Naive thymus-derived CD4-positive, alpha-beta T cell (primary cell): ENCODE measurements around the gene DDC. TPM values are rescaled to one million over a fixed set of nuclear protein-coding genes. Genes with fewer than 3 reads are reported as not detected.

Experiments used
- ATAC-seq: fragments of 150-1000 bp; cut with Tn5 transposase; 2 replicates; pipeline ENCODE4 v1.10.0; 2021; ENCODE audit warnings: mild to moderate bottlenecking, moderate library complexity
- CTCF ChIA-PET: fragments of 350-600 bp; sonication (Branson Sonifier 250); formaldehyde crosslinking; loops from one replicate; lab custom pipeline; 2021; ENCODE audit warnings: antibody characterized with exemption; lab: Charles Lee
- POLR2A ChIA-PET: fragments of 350-600 bp; sonication (Branson Sonifier 250); formaldehyde crosslinking; loops from one replicate; lab custom pipeline; 2021; ENCODE audit warnings: antibody characterized with exemption, inconsistent platforms; lab: Charles Lee
- DNase-seq, 9 donors: peaks; one replicate each; pipeline versions ENCODE4 v3.0.0 to v3.0.0-alpha.2; 2020 to 2022; ENCODE audit warnings: mixed read lengths in 1 of 9
- H3K27ac ChIP-seq: one replicate; pipeline ENCODE4 v1.7.0; 2013; ENCODE audit warnings: mild to moderate bottlenecking, low read depth, low read length, moderate library complexity
- H3K27me3 ChIP-seq, 2 donors: one replicate each; pipeline ENCODE4 v1.7.0; 2013; ENCODE audit warnings: low read length in 2 of 2, mild to moderate bottlenecking in 2 of 2, moderate library complexity in 2 of 2; ENCODE audit not compliant: control insufficient read depth in 2 of 2, insufficient read depth in 2 of 2
- H3K36me3 ChIP-seq, 3 experiments: 1 replicate in 2 of 3; 2 replicates in 1 of 3; pipeline ENCODE4 v1.7.0; 2013; ENCODE audit warnings: low read length in 3 of 3, mild to moderate bottlenecking in 3 of 3, moderate library complexity in 1 of 3; ENCODE audit not compliant: insufficient read depth in 3 of 3, control insufficient read depth in 2 of 3
- H3K4me1 ChIP-seq, 2 donors: one replicate each; pipeline ENCODE4 v1.7.0; 2013; ENCODE audit warnings: low read length in 2 of 2, mild to moderate bottlenecking in 2 of 2, moderate library complexity in 1 of 2; ENCODE audit not compliant: control insufficient read depth in 2 of 2, insufficient read depth in 2 of 2
- H3K4me3 ChIP-seq: 2 replicates; pipeline ENCODE4 v1.7.0; 2013; ENCODE audit warnings: mild to moderate bottlenecking, low read length
- H3K9me3 ChIP-seq, 3 experiments: 1 replicate in 2 of 3; 2 replicates in 1 of 3; pipeline ENCODE4 v1.7.0; 2013; ENCODE audit warnings: low read length in 3 of 3; ENCODE audit not compliant: control insufficient read depth in 2 of 3
- H3K27ac Mint-ChIP-seq, 9 donors: one replicate each; pipeline ENCODE4 v1.8.0; 2020 to 2022; ENCODE audit warnings: mixed read lengths in 9 of 9, mild to moderate bottlenecking in 8 of 9, moderate library complexity in 5 of 9, inconsistent platforms in 2 of 9
- H3K27me3 Mint-ChIP-seq, 5 donors: one replicate each; pipeline ENCODE4 v1.8.0; 2021 to 2022; ENCODE audit warnings: mixed read lengths in 5 of 5, mild to moderate bottlenecking in 1 of 5
- H3K36me3 Mint-ChIP-seq, 5 donors: one replicate each; pipeline ENCODE4 v1.8.0; 2020 to 2022; ENCODE audit warnings: mixed read lengths in 5 of 5, mild to moderate bottlenecking in 3 of 5, inconsistent platforms in 1 of 5
- H3K4me1 Mint-ChIP-seq, 7 donors: one replicate each; pipeline ENCODE4 v1.8.0; 2020 to 2022; ENCODE audit warnings: mixed read lengths in 7 of 7, mild to moderate bottlenecking in 3 of 7, inconsistent platforms in 1 of 7
- H3K4me3 Mint-ChIP-seq, 10 donors: one replicate each; pipeline ENCODE4 v1.8.0; 2020 to 2022; ENCODE audit warnings: mild to moderate bottlenecking in 10 of 10, mixed read lengths in 10 of 10, moderate library complexity in 6 of 10, inconsistent platforms in 2 of 10
- H3K9me3 Mint-ChIP-seq, 11 donors: one replicate each; pipeline ENCODE4 v1.8.0; 2020 to 2022; ENCODE audit warnings: mixed read lengths in 11 of 11, mild to moderate bottlenecking in 4 of 11, inconsistent platforms in 1 of 11, moderate library complexity in 1 of 11
- intact Hi-C, 2 donors: fragments of 100-400 bp; cut with micrococcal nuclease; formaldehyde crosslinking; loops; one replicate each; pipeline ENCODE4 v1.15.1; 2023
- polyA plus RNA-seq, 2 donors: library from polyadenylated mRNA; unstranded; fragments of 300-500 nt; fragmentation: Illumina TruSeq; gene quantifications; one replicate each; pipeline ENCODE4 v1.2.3, GENCODE V29; 2021
- total RNA-seq, 6 experiments: library from RNA in 5 of 6; stranded (reverse) in 5 of 6; gene quantifications; 1 replicate in 5 of 6; 2 replicates in 1 of 6; pipeline ENCODE4 v1.2.3 and lab custom pipeline; 2021 to 2026

Gene DDC
- total and polyA plus RNA-seq, 7 experiments from 2014 or later = not detected

GRCh38 chr7:50423860-50424259 is 141.3 kb downstream of the DDC start:
- intact Hi-C loops = no loop called here
- no peaks in the 10 kb centered on the region for H3K4me1 Mint-ChIP-seq
- no peak overlapping the region for H3K27ac Mint-ChIP-seq
- no peaks in the 10 kb centered on the region for H3K36me3 Mint-ChIP-seq
- H3K27me3 Mint-ChIP-seq = no peaks in the 10 kb centered on the region
- no peaks in the 10 kb centered on the region for H3K9me3 Mint-ChIP-seq
- CTCF ChIA-PET = no interaction called here
- H3K4me3 Mint-ChIP-seq = no peak overlapping the region
- no peak for DNase-seq
- POLR2A ChIA-PET = no interaction called here
- no peak overlapping the region for H3K4me3 ChIP-seq
- ATAC-seq = no peak
- H3K4me1 ChIP-seq = no peaks in the 10 kb centered on the region
- H3K27me3 ChIP-seq = no peaks in the 10 kb centered on the region
- H3K27ac ChIP-seq = no peak overlapping the region
- H3K36me3 ChIP-seq = no peaks in the 10 kb centered on the region
- no peaks in the 10 kb centered on the region for H3K9me3 ChIP-seq

GRCh38 chr7:50422858-50423257 is 142.3 kb downstream of the DDC start:
- no peak overlapping the region for H3K4me3 ChIP-seq
- ChIA-PET POLR2A (no interaction called here), CTCF (interaction anchor here (0.5 to 2.7 kb wide), 4 partner anchors 217 to 718 kb away, joined by 3 to 12 read pairs (median 6); no protein-coding TSS in a partner anchor)
- H3K27me3 ChIP-seq = no peaks in the 10 kb centered on the region
- Mint-ChIP-seq H3K27me3 (no peaks in the 10 kb centered on the region), H3K27ac (no peak overlapping the region), H3K4me1 (peaks cover 0 to 3% (median under 1%) of the 10 kb centered on the region in 7 donors), H3K36me3 (no peaks in the 10 kb centered on the region), H3K9me3 (no peaks in the 10 kb centered on the region), H3K4me3 (no peak overlapping the region)
- no peak overlapping the region for H3K27ac ChIP-seq
- no peak for DNase-seq
- no peaks in the 10 kb centered on the region for H3K36me3 ChIP-seq
- no peak for ATAC-seq
- intact Hi-C loops = no loop called here
- no peaks in the 10 kb centered on the region for H3K4me1 ChIP-seq
- no peaks in the 10 kb centered on the region for H3K9me3 ChIP-seq

- H3K36me3 Mint-ChIP-seq = no peaks in the 10 kb centered on the region
- intact Hi-C loops = no loop called here
- no peak overlapping the region for H3K4me3 Mint-ChIP-seq
- no peaks in the 10 kb centered on the region for H3K36me3 ChIP-seq
- H3K27me3 ChIP-seq = no peaks in the 10 kb centered on the region
- H3K9me3 Mint-ChIP-seq = no peaks in the 10 kb centered on the region
- H3K4me1 ChIP-seq = peaks cover 0 to 16% of the 10 kb centered on the region in 2 donors
- H3K4me3 ChIP-seq = no peak overlapping the region
- H3K27me3 Mint-ChIP-seq = no peaks in the 10 kb centered on the region
- ChIA-PET CTCF (interaction anchor here (0.7 to 7.1 kb wide), 6 partner anchors 36 to 740 kb away, joined by 3 to 77 read pairs (median 6); no protein-coding TSS in a partner anchor), POLR2A (interaction anchor here (0.7 kb wide), 1 partner anchor 50 kb away, joined by 3 read pairs; no protein-coding TSS in a partner anchor)
- peaks cover 3 to 21% (median 18%) of the 10 kb centered on the region in 7 donors for H3K4me1 Mint-ChIP-seq
- no peak for DNase-seq
- no peak overlapping the region for H3K27ac Mint-ChIP-seq
- ATAC-seq = no peak
- H3K27ac ChIP-seq = no peak overlapping the region
- no peaks in the 10 kb centered on the region for H3K9me3 ChIP-seq
These were observed 144.2 kb downstream of the DDC start for GRCh38 chr7:50421043-50421442.

GRCh38 chr7:50418526-50419290 is 146.5 kb downstream of the DDC start:
- Histone ChIP-seq H3K27ac (no peak overlapping the region), H3K36me3 (no peaks in the 10 kb centered on the region), H3K9me3 (no peaks in the 10 kb centered on the region), H3K27me3 (no peaks in the 10 kb centered on the region), H3K4me3 (no peak overlapping the region), H3K4me1 (peaks cover 0 to 22% of the 10 kb centered on the region in 2 donors)
- DNase-seq (no peak), ATAC-seq (no peak)
- H3K9me3 Mint-ChIP-seq = no peaks in the 10 kb centered on the region
- H3K36me3 Mint-ChIP-seq = no peaks in the 10 kb centered on the region
- no peak overlapping the region for H3K4me3 Mint-ChIP-seq
- CTCF ChIA-PET = interaction anchor here (0.8 to 7.1 kb wide), 21 partner anchors 20 to 325 kb away, joined by 3 to 77 read pairs (median 6); partner anchors contain the start of gene ZPBP
- POLR2A ChIA-PET = interaction anchor here (0.7 to 1.5 kb wide), 11 partner anchors 9 to 276 kb away, joined by 3 to 7 read pairs (median 3); partner anchors contain the start of gene IKZF1
- peaks cover 5 to 35% (median 29%) of the 10 kb centered on the region in 7 donors for H3K4me1 Mint-ChIP-seq
- no peaks in the 10 kb centered on the region for H3K27me3 Mint-ChIP-seq
- intact Hi-C loops = loop anchor here (1.0 to 2.0 kb wide), 10 partner anchors 25 to 326 kb away; no protein-coding TSS in a partner anchor
- H3K27ac Mint-ChIP-seq = peak overlapping the region in 2 of 9 donors; percentile 18 to 26

- H3K4me1 ChIP-seq = peaks cover 0 to 22% of the 10 kb centered on the region in 2 donors
- no peak overlapping the region for H3K4me3 ChIP-seq
- POLR2A ChIA-PET = interaction anchor here (0.7 to 1.5 kb wide), 11 partner anchors 9 to 275 kb away, joined by 3 to 7 read pairs (median 4); partner anchors contain the start of gene IKZF1
- intact Hi-C loops = loop anchor here (1.0 to 2.0 kb wide), 10 partner anchors 25 to 326 kb away; no protein-coding TSS in a partner anchor
- H3K27ac ChIP-seq = no peak overlapping the region
- no peaks in the 10 kb centered on the region for H3K9me3 ChIP-seq
- Mint-ChIP-seq H3K4me3 (no peak overlapping the region), H3K27me3 (no peaks in the 10 kb centered on the region), H3K36me3 (no peaks in the 10 kb centered on the region), H3K27ac (peak overlapping the region in 1 of 9 donors; percentile 26), H3K4me1 (peaks cover 5 to 35% (median 29%) of the 10 kb centered on the region in 7 donors), H3K9me3 (no peaks in the 10 kb centered on the region)
- peak; percentile 91 for ATAC-seq
- CTCF ChIA-PET = interaction anchor here (0.7 to 7.1 kb wide), 25 partner anchors 9 to 324 kb away, joined by 3 to 77 read pairs (median 5); partner anchors contain the start of gene ZPBP
- H3K36me3 ChIP-seq = no peaks in the 10 kb centered on the region
- H3K27me3 ChIP-seq = no peaks in the 10 kb centered on the region
- peak; percentile 31 to 68 (median 56) for DNase-seq
These were observed 147.1 kb downstream of the DDC start for GRCh38 chr7:50418086-50418515.

GRCh38 chr7:50416527-50417182 is 148.6 kb downstream of the DDC start:
- ATAC-seq = peak; percentile 57
- Histone ChIP-seq H3K27ac (peak overlapping the region; percentile 4), H3K4me1 (peaks cover 0 to 22% of the 10 kb centered on the region in 2 donors), H3K9me3 (no peaks in the 10 kb centered on the region), H3K4me3 (no peak overlapping the region), H3K36me3 (no peaks in the 10 kb centered on the region), H3K27me3 (no peaks in the 10 kb centered on the region)
- ChIA-PET POLR2A (interaction anchor here (0.7 to 1.8 kb wide), 10 partner anchors 8 to 274 kb away, joined by 3 to 7 read pairs (median 4); no protein-coding TSS in a partner anchor), CTCF (interaction anchor here (0.7 to 7.1 kb wide), 11 partner anchors 14 to 323 kb away, joined by 3 to 77 read pairs (median 6); partner anchors contain the start of gene ZPBP)
- intact Hi-C loops = loop anchor here in 1 of 2 donors (2.0 kb wide), 1 partner anchor 32 kb away; no protein-coding TSS in a partner anchor
- Mint-ChIP-seq H3K27me3 (no peaks in the 10 kb centered on the region), H3K4me1 (peaks cover 14 to 37% (median 29%) of the 10 kb centered on the region in 7 donors), H3K4me3 (peak overlapping the region; percentile 70 to 84 (median 81)), H3K9me3 (no peaks in the 10 kb centered on the region), H3K27ac (peak overlapping the region; percentile 19 to 88 (median 76)), H3K36me3 (no peaks in the 10 kb centered on the region)
- DNase-seq = no peak
